ENCODE results near the gene PLCL1. TPM values are rescaled to one million over a fixed set of nuclear protein-coding genes. Genes with fewer than 3 reads are reported as not detected.

Gene PLCL1
- total RNA-seq, 1 experiment from 2014 or later = 0.90 TPM

DNA sequence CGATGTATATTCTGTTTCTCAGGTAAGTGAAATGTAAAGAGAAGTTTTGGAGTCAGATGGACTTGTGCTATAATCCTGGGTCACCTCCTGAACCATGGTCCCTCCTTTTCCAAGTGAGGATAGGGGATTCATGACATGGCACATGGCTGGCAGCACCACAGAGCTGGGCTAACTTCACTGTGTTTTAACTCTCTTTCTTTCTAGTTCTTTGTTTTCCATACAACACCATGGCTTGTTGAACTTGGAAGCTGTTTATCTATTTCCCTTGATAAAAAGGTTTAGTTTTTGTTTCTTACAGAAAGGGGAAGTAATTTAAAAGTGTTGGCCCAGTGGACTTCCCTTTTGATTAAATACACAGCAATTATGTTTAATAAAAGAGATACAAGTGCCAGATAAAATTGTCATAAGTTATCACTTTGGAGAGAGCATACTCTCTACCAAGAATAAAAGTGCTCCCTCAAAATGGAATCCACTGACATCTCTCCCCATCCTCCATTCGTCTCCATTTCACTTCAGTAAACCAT lies 90.4 kb downstream of the PLCL1 start:
- no peak for DNase-seq (ENCODE audit: low read depth, low spot score)
- in situ Hi-C loops (cut with HindIII; ENCODE audit: low pct_unique_long_range_greater_than_20kb, low sequenced_read_pairs) = no loop called here

DNA sequence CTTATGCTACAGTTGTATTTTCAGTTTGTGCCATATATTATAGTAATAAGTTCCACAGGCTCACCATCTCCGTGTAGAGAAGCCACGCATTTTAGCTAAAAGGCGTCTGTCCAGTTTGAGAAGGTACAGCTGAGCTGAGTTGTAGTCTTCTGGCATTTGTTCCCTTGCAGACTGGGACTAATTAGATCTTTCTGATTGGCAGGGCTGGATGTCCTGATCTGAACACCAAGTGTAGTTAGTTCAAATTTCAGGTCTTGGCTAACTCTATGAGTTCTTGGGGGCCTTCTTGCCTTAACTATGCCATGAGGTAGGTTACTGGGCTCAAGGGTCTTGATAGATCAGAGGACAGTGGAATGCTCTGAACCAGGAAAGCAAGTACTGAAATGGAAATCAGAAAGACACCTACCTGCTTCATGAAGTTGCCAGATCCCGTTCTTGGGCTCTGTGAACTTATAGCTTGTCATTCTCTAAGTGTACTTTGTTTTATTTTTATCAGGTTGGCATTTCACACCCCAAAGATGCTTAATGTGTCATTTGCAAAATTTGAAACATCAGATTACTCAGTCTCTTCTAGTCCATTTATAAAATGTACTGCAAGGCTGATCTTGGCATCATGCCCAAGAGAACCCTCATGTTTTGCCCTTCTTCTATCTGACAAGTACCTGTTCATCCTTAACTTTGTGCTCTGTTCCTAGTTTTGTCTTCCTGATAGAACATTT lies 93.7 kb downstream of the PLCL1 start:
- in situ Hi-C loops (cut with HindIII; ENCODE audit: low pct_unique_long_range_greater_than_20kb, low sequenced_read_pairs) = no loop called here
- DNase-seq (ENCODE audit: low read depth, low spot score) = no peak

- in situ Hi-C loops (cut with HindIII; ENCODE audit: low pct_unique_long_range_greater_than_20kb, low sequenced_read_pairs) = no loop called here
- no peak for DNase-seq (ENCODE audit: low read depth, low spot score)
Measured at GRCh38 chr2:197904446-197904845, 100.1 kb downstream of the PLCL1 start.

DNA sequence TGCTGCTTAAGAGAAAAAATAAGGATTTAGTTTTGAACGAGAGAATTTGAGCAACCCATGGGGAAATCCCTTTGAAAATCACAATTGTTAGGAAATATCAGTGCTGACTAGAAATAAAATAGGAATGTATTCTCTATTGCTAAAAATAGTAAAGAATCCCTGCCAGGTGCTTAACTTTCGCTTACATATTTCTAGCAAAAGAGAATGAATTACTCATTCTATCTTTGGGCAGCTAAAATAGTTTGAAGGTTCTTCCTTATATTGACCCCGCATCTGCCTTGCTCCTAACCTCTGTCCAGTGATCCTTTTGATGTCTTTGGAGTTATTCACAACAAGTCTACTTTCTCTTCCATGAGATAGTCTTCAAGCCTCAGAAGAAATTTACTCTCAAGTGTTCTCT lies 103.8 kb downstream of the PLCL1 start:
- no peak for DNase-seq (ENCODE audit: low read depth, low spot score)
- in situ Hi-C loops (cut with HindIII; ENCODE audit: low pct_unique_long_range_greater_than_20kb, low sequenced_read_pairs) = no loop called here

DNA sequence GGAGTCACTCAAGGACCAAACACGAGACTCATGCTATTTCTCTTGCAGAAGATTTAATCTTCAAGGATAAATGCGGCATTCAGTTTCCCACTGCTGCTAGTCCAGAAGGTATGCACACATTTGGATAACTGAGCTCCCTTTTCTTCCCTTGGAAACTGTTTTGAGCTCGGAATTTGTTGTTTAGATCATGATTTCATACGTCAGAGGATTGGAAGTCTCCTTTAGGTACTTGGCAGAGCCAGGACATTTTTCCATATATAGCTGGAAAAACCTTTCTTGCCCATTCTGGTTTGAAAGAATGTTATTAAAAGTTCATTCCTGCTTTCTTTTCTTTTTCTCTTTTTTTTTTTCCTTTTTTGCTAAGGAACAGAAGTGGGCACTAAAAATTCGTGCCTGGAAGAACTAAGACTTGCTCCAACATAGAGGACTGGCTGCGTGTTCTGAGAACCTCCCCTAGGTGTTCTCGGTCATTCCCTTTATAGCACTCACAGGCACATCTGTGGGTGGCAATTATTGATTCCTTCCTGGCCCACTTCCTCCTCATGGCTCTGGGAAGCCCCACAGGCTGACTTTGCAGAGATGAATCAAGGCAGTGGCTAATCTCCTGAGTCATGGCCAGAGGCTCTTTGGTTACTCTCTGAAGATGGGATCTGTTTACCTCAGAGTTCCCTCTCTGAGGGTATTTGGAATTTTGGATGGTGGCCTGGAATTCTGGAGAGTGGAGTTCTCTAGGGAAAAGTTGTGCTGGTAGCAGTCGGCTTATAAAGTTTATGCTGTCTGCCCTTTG lies 104.8 kb downstream of the PLCL1 start:
- no peak for DNase-seq (ENCODE audit: low read depth, low spot score)
- in situ Hi-C loops (cut with HindIII; ENCODE audit: low pct_unique_long_range_greater_than_20kb, low sequenced_read_pairs) = no loop called here

DNA sequence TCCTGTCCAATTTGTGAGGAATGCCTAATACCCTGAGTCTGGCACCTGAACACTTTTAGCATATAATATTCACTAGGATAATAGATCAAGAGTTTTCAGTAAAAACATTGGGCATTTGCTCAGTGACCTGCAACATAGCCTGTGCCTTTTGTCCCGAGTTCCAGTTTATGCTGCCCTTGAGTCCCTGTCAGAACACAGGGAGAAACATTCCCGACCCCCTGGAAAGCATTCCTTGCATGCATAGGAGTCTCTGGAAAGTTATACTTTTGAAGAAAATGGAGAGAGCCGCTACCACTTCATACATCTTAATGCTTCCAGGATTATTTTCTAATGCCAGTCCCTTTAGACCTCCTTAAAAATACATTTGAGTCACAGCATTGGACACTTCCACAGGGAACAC lies 107.3 kb downstream of the PLCL1 start:
- no peak for DNase-seq (ENCODE audit: low read depth, low spot score)
- in situ Hi-C loops (cut with HindIII; ENCODE audit: low pct_unique_long_range_greater_than_20kb, low sequenced_read_pairs) = no loop called here

DNA sequence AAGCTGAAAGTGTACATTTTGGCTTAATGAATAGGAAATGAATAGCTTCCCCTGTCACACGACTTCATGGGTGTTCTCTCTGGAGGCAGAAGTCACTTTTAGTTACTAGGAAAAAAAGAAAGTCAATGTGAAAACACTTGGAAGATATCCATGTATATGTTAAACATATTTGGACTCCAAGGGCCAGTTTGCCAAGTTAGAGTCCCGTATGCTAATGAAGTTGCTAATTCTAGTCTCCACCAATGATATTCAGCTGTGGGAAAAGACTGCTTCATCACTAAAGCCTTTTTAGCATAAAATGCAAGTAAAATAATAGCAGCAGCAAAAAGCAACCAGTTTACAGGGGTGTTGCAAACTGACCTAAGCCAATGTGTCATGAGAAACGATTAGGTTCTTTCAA lies 108.7 kb downstream of the PLCL1 start:
- in situ Hi-C loops (cut with HindIII; ENCODE audit: low pct_unique_long_range_greater_than_20kb, low sequenced_read_pairs) = no loop called here
- DNase-seq (ENCODE audit: low read depth, low spot score) = no peak

GRCh38 chr2:197914778-197915177 lies 110.4 kb downstream of the PLCL1 start:
- no peak for DNase-seq (ENCODE audit: low read depth, low spot score)

DNA sequence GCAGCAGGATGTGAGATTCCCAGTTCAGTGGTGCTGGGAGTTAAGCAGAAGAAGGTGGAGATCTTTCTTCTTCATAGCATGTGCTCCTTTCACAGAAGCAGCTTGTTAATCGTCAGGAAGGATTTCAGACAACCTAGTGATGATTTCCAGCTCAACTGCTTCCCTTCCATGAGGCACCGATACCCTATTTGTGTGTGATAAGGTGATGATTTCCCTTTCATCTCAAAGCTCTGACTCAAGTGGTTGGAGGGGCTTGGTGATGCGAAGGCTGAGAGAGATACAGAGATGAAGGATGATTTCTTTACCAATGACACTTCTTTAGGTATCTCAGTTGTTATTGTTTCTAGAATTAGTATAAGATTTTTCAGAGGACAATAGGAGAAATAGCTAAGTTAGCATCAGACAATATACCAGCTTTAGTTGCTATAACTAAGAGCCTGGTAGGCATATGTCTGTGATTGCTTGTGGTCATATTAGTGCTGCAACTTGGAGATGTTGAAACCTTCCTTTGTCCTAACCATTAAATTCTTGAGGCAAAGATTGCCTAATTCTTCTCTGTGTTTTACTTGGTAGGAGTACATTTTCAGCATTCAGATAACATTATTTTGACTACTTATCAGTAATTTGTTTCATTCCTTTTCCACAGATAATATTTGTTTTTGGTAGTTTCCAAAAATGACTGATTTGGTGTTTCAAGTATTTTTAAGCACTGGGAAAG lies 111.3 kb downstream of the PLCL1 start:
- no peak for DNase-seq (ENCODE audit: low read depth, low spot score)
- in situ Hi-C loops (cut with HindIII; ENCODE audit: low pct_unique_long_range_greater_than_20kb, low sequenced_read_pairs) = no loop called here

More at GRCh38 chr2:197914778-197915177, 110.4 kb downstream of the PLCL1 start:
- in situ Hi-C loops (cut with HindIII; ENCODE audit: low pct_unique_long_range_greater_than_20kb, low sequenced_read_pairs) = no loop called here

DNA sequence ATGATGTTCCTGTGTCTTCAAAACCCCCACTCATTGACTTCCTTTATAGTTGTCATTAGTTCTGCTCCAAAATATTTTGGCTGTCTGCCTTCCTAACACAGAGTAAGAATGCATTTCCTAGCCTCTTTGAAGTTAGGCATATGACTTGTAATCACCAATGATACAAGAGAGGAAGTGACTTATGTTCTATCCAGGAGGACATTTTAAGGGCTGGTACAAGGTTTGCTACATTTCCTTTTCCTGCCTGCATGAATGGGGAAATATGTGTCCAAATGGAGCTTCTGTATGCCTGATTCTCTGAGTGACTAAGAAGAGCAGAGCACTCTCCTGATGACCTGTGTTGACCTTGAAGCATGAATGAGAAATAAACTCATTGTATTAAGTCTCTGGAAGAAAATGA lies 115.1 kb downstream of the PLCL1 start:
- in situ Hi-C loops (cut with HindIII; ENCODE audit: low pct_unique_long_range_greater_than_20kb, low sequenced_read_pairs) = no loop called here
- no peak for DNase-seq (ENCODE audit: low read depth, low spot score)

- DNase-seq (ENCODE audit: low read depth, low spot score) = no peak
- in situ Hi-C loops (cut with HindIII; ENCODE audit: low pct_unique_long_range_greater_than_20kb, low sequenced_read_pairs) = no loop called here
Measured at GRCh38 chr2:197920088-197920487, 115.7 kb downstream of the PLCL1 start.

- DNase-seq (ENCODE audit: low read depth, low spot score) = no peak
- in situ Hi-C loops (cut with HindIII; ENCODE audit: low pct_unique_long_range_greater_than_20kb, low sequenced_read_pairs) = no loop called here
Measured at GRCh38 chr2:197920592-197921201, 116.3 kb downstream of the PLCL1 start.

GRCh38 chr2:197924483-197924882 lies 120.1 kb downstream of the PLCL1 start:
- in situ Hi-C loops (cut with HindIII; ENCODE audit: low pct_unique_long_range_greater_than_20kb, low sequenced_read_pairs) = no loop called here
- no peak for DNase-seq (ENCODE audit: low read depth, low spot score)

GRCh38 chr2:197925204-197925603 lies 120.8 kb downstream of the PLCL1 start:
- in situ Hi-C loops (cut with HindIII; ENCODE audit: low pct_unique_long_range_greater_than_20kb, low sequenced_read_pairs) = no loop called here
- no peak for DNase-seq (ENCODE audit: low read depth, low spot score)

GRCh38 chr2:197925976-197926375 lies 121.6 kb downstream of the PLCL1 start:
- no peak for DNase-seq (ENCODE audit: low read depth, low spot score)
- in situ Hi-C loops (cut with HindIII; ENCODE audit: low pct_unique_long_range_greater_than_20kb, low sequenced_read_pairs) = no loop called here

- in situ Hi-C loops (cut with HindIII; ENCODE audit: low pct_unique_long_range_greater_than_20kb, low sequenced_read_pairs) = no loop called here
- no peak for DNase-seq (ENCODE audit: low read depth, low spot score)
Measured at GRCh38 chr2:197926673-197927072, 122.3 kb downstream of the PLCL1 start.

DNA sequence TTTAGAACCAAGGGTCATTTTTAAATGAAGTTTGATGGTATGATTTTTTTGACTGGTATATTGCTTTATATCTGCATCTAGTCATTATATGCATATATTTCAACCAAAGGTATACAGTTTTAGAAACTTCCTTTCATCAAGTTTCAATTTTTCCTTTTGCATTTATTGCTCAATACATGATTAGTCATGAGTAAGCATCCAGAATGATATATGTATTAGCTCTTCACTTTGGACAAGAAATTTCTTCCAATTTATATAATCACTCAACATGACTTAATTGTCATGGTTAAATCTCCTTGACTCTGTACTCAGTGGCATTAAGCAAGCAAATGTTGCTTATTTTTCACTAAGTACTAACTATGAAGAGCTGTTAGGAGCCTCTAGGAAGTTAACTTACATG lies 123.6 kb downstream of the PLCL1 start:
- in situ Hi-C loops (cut with HindIII; ENCODE audit: low pct_unique_long_range_greater_than_20kb, low sequenced_read_pairs) = no loop called here
- DNase-seq (ENCODE audit: low read depth, low spot score) = no peak
